ENCODE results near the gene FBXL13.
"Not testable (repeated sequence)": the region's sequence is repeated elsewhere in the genome, so short reads cannot be mapped to it uniquely, and the experiment has no call there.

FBXL13 gene

GRCh38 chr7:102810916-102811315 is 263.7 kb downstream of the FBXL13 start:
- DNase-seq = no peak

- no peak for DNase-seq
These were observed 268.0 kb downstream of the FBXL13 start for GRCh38 chr7:102806613-102807012.

GRCh38 chr7:102795987-102796595 is 278.5 kb downstream of the FBXL13 start:
- not testable (repeated sequence) for DNase-seq

- not testable (repeated sequence) for DNase-seq
These were observed 280.0 kb downstream of the FBXL13 start for GRCh38 chr7:102794567-102794966.

GRCh38 chr7:102791831-102792230 is 282.8 kb downstream of the FBXL13 start:
- not testable (repeated sequence) for DNase-seq

- not testable (repeated sequence) for DNase-seq
These were observed 283.2 kb downstream of the FBXL13 start for GRCh38 chr7:102791367-102791766.

GRCh38 chr7:102790364-102791100 is 284.1 kb downstream of the FBXL13 start:
- not testable (repeated sequence) for DNase-seq

- not testable (repeated sequence) for DNase-seq
These were observed 285.8 kb downstream of the FBXL13 start for GRCh38 chr7:102788770-102789169.

GRCh38 chr7:102780926-102781325 is 293.7 kb downstream of the FBXL13 start:
- DNase-seq = not testable (repeated sequence)

GRCh38 chr7:102778663-102779062 is 295.9 kb downstream of the FBXL13 start:
- not testable (repeated sequence) for DNase-seq

GRCh38 chr7:102776217-102776616 is 298.4 kb downstream of the FBXL13 start:
- DNase-seq = not testable (repeated sequence)

- DNase-seq = not testable (repeated sequence)
These were observed 304.1 kb downstream of the FBXL13 start for GRCh38 chr7:102770467-102770866.

GRCh38 chr7:102769657-102770192 is 304.9 kb downstream of the FBXL13 start:
- DNase-seq = not testable (repeated sequence)

GRCh38 chr7:102763295-102763905 is 311.2 kb downstream of the FBXL13 start:
- not testable (repeated sequence) for DNase-seq
